ENCODE measurements around the gene CSTB. TPM values are rescaled to one million over a fixed set of nuclear protein-coding genes. Genes with fewer than 3 reads are reported as not detected.

Gene CSTB, protein sequence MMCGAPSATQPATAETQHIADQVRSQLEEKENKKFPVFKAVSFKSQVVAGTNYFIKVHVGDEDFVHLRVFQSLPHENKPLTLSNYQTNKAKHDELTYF
- 77.7 to 94.7 TPM (median 86.5 TPM) in 5 replicates for total RNA-seq (2022; extraction: Qiagen RNA extraction; ENCODE audit: low read depth)

DNA sequence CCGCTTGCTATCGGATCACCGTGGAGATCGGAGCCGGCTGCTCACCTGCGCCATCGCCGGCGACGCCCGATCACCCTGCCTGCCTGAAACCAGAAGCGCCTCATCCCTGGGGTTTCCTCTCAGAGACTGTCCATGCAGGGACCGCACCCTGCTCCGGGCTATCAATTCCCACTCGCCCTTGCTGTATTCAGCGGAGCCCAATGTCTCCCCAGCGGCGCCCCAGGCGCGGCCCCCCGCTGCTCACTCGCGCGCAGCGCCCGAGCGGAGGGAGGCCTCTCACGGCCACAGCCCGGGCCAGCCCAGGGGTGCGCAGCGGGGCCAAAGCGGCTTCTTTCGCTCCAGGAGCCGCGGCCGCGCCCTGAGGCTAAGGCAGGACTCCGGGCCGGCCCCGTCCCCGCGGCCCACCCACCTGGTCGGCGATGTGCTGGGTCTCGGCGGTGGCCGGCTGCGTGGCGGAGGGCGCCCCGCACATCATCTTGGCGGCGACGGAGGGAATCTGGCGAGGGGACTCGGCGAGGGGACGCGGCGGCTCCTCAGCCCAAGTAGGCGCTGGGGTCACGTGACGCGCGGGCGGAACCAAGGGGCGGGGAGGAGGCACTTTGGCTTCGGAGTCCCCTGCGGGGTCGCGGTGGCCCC lies at the start of gene CSTB:
Gene CSTB, minus strand, starts transcription at position 514 of the 636 bp plus-strand sequence. Its CDS starts 39 bp downstream, at position 475.

DNA sequence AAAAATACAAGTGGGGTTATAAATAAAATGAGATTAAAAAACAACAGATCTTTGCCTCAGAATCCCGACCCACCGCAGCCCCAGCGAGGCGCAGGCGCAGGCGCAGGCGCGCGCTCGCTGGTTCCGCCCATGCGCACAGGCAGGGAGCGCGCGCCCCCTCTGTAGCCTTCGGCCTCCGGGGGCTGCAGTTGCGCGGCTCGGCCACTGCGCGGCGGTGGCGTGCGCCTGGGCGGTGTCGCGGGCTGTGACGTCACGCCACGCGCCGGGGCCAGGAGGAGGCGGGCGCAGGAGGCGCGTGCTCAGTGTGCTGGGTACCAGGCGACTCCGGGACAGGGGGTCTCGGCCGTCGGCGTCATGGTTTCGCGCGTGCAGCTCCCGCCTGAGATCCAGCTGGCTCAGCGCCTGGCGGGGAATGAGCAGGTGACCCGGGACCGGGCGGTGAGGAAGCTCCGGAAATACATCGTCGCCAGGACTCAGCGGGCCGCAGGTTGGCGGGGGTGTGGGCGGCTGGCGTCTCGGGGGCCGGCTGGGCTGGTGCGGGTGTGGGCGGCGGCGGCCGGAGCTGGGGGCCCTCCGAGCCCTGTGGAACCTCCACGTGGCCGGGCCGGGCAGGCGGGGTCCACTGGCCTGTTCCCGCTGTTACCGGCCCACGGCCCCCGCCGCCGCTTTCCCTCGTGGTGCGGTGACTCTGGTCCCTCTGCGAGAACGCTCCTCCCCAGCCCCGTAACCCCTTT lies 13.3 kb upstream of the CSTB start, which contains the start of gene RRP1:
Gene RRP1, plus strand, starts transcription at position 302 of the 734 bp plus-strand sequence. Its CDS starts 53 bp downstream, at position 355.

Other genes with a start within 250 kb of the CSTB start
- 1.2 to 2.0 TPM (median 1.6 TPM) in 5 replicates for gene HSF2BP, start 116.8 kb downstream of the CSTB start, total RNA-seq (2022; extraction: Qiagen RNA extraction; ENCODE audit: low read depth)
- gene RRP1B, start 116.7 kb downstream of the CSTB start, total RNA-seq (2022; extraction: Qiagen RNA extraction; ENCODE audit: low read depth): 34.7 to 40.7 TPM (median 38.2 TPM) in 5 replicates
- 231 to 311 TPM (median 266 TPM) in 5 replicates for gene PDXK, start 57.2 kb downstream of the CSTB start, total RNA-seq (2022; extraction: Qiagen RNA extraction; ENCODE audit: low read depth)
- gene RRP1, start 13.3 kb upstream of the CSTB start, total RNA-seq (2022; extraction: Qiagen RNA extraction; ENCODE audit: low read depth): 35.3 to 43.3 TPM (median 36.9 TPM) in 5 replicates
- gene AGPAT3, start 88.9 kb upstream of the CSTB start, total RNA-seq (2022; extraction: Qiagen RNA extraction; ENCODE audit: low read depth): 18.9 to 26.0 TPM (median 23.2 TPM) in 5 replicates
- gene TRAPPC10, start 236.0 kb upstream of the CSTB start, total RNA-seq (2022; extraction: Qiagen RNA extraction; ENCODE audit: low read depth): 14.6 to 17.3 TPM (median 16.6 TPM) in 5 replicates

Measured in A549 treated with DMSO at 1 μM for 4 hours (cell line).